A549 treated with Mapracorat at 1 μM for 4 hours (cell line): ENCODE data around the gene MINAR2. TPM values are rescaled to one million over a fixed set of nuclear protein-coding genes. Genes with fewer than 3 reads are reported as not detected.

Experiments used
- total RNA-seq: library from RNA; stranded (reverse); fragments of 200-300 nt; extraction: Qiagen RNA extraction; gene quantifications from 5 replicates; pipeline ENCODE4 v1.2.3, GENCODE V29; 2022

Gene MINAR2, protein sequence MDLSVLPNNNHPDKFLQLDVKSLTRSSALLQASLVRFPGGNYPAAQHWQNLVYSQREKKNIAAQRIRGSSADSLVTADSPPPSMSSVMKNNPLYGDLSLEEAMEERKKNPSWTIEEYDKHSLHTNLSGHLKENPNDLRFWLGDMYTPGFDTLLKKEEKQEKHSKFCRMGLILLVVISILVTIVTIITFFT
- total RNA-seq: not detected in 5 replicates

DNA sequence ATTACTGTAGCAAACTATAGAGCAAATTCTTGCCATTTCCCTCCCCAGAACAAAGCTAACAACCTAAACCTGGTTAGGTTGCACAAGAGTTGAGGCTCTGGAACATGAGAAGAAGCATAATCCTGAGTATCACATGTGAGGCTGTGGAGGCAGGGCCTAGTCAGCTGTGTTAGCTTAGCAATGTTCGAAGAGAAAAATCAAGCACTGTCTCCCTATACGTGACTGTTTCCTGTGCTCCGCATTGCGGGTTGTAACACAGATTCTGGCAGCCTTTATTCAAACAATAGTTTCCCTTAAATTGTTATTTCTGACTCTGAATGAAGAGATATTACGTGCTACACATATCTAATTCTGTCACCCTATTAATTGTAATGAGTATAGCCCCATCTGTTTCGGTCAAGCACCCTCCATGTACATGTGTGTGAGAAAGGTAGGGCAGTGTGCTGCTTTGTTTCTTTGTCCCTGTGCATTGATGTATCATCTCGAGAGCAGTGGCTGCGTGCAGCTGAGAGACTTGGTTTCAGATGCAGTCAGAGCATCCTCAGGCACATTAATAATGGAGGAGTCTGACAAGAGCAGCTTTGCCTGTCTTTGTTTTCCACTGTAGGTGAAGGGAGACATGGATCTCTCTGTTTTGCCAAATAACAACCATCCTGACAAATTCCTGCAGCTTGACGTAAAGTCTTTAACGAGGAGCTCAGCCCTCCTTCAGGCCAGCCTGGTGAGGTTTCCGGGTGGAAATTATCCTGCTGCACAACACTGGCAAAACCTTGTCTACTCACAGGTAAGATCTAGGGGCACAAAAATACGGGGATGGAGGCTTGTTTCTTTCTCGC, at the start of gene MINAR2:
TSS of gene MINAR2 (plus strand) at position 523 of the 836 bp plus-strand sequence. CDS start at position 620, 97 bp downstream.

Other genes with a start within 250 kb of the MINAR2 start
- 0.04 to 0.18 TPM (median 0.15 TPM) in 5 replicates for gene CHSY3, start 156.4 kb downstream of the MINAR2 start, total RNA-seq